GM21360 (cell line): ENCODE measurements around the gene CASQ1.

Experiments
- ATAC-seq: cut with Tn5 transposase; IDR thresholded peaks from one replicate; pipeline ENCODE4 v1.9.1; 2021; ENCODE audit warnings: mild to moderate bottlenecking, moderate library complexity; ENCODE audit not compliant: unreplicated experiment

The CASQ1 gene

GRCh38 chr1:160189649-160190625, at the start of gene CASQ1:
TSS of gene CASQ1 (plus strand) at chr1:160190575. CDS start at chr1:160190752, 177 bp downstream.
- no peak for ATAC-seq

GRCh38 chr1:160143695-160144094, 46.7 kb upstream of the CASQ1 start:
- no peak for ATAC-seq

GRCh38 chr1:160144921-160145320, 45.5 kb upstream of the CASQ1 start:
- no peak for ATAC-seq

- ATAC-seq = no peak
These were observed 44.3 kb upstream of the CASQ1 start for GRCh38 chr1:160146107-160146506.

GRCh38 chr1:160148121-160148520, 42.3 kb upstream of the CASQ1 start:
- ATAC-seq = no peak

- ATAC-seq = no peak
These were observed 41.1 kb upstream of the CASQ1 start for GRCh38 chr1:160149233-160149632.

- ATAC-seq = no peak
These were observed 40.7 kb upstream of the CASQ1 start for GRCh38 chr1:160149716-160150115.

- ATAC-seq = no peak
These were observed 39.1 kb upstream of the CASQ1 start, which contains the start of gene ATP1A4 for GRCh38 chr1:160151303-160151702. TSS of gene ATP1A4 (plus strand) at chr1:160151603. CDS start at chr1:160152041, 438 bp downstream.

- ATAC-seq = no peak
These were observed 35.6 kb upstream of the CASQ1 start for GRCh38 chr1:160154790-160155189.

GRCh38 chr1:160156361-160156760, 34.0 kb upstream of the CASQ1 start:
- no peak for ATAC-seq

GRCh38 chr1:160157174-160157573, 33.2 kb upstream of the CASQ1 start:
- ATAC-seq = no peak

- ATAC-seq = no peak
These were observed 32.3 kb upstream of the CASQ1 start for GRCh38 chr1:160158031-160158430.

- no peak for ATAC-seq
These were observed 31.8 kb upstream of the CASQ1 start for GRCh38 chr1:160158534-160158933.

GRCh38 chr1:160159846-160160245, 30.5 kb upstream of the CASQ1 start:
- ATAC-seq = no peak

GRCh38 chr1:160161965-160162705, 28.2 kb upstream of the CASQ1 start:
- no peak for ATAC-seq

GRCh38 chr1:160162931-160163330, 27.4 kb upstream of the CASQ1 start:
- no peak for ATAC-seq

- no peak for ATAC-seq
These were observed 26.8 kb upstream of the CASQ1 start for GRCh38 chr1:160163615-160164014.

- no peak for ATAC-seq
These were observed 26.3 kb upstream of the CASQ1 start for GRCh38 chr1:160164121-160164520.

GRCh38 chr1:160166166-160166868, 24.1 kb upstream of the CASQ1 start:
- ATAC-seq = no peak

- ATAC-seq = no peak
These were observed 23.3 kb upstream of the CASQ1 start for GRCh38 chr1:160167056-160167455.

GRCh38 chr1:160167580-160167979, 22.8 kb upstream of the CASQ1 start:
- ATAC-seq = no peak
